Mesenteric fat pad (tissue), 1 donor: ENCODE measurements around the gene CNGB1. TPM values are rescaled to one million over a fixed set of nuclear protein-coding genes. Genes with fewer than 3 reads are reported as not detected.
"Not testable (repeated sequence)": the region's sequence is repeated elsewhere in the genome, so short reads cannot be mapped to it uniquely, and the experiment has no call there.

Experiments
- DNase-seq: peaks from one replicate; pipeline ENCODE4 v3.0.0-alpha.2; 2020; ENCODE audit warnings: low spot score
- total RNA-seq: library from RNA; stranded (reverse); fragmentation: NEBNext Ultra II Directional; extraction: Animal tissue kit (Norgen Biotek cat#: 25700); gene quantifications from one replicate; pipeline ENCODE4 v1.2.1, GENCODE V29; 2021
- donor health status: DM: yes; HTN: yes; CAD: no.

CNGB1 gene
- total RNA-seq, 1 donor from 2014 or later = not detected

GRCh38 chr16:57956270-57956808 is 14.6 kb downstream of the CNGB1 start:
- no peak for DNase-seq

- no peak for DNase-seq
Measured at GRCh38 chr16:57955572-57956188, 15.2 kb downstream of the CNGB1 start.

GRCh38 chr16:57953857-57954256 is 17.1 kb downstream of the CNGB1 start:
- DNase-seq = no peak

- no peak for DNase-seq
Measured at GRCh38 chr16:57952909-57953308, 18.0 kb downstream of the CNGB1 start.

DNA sequence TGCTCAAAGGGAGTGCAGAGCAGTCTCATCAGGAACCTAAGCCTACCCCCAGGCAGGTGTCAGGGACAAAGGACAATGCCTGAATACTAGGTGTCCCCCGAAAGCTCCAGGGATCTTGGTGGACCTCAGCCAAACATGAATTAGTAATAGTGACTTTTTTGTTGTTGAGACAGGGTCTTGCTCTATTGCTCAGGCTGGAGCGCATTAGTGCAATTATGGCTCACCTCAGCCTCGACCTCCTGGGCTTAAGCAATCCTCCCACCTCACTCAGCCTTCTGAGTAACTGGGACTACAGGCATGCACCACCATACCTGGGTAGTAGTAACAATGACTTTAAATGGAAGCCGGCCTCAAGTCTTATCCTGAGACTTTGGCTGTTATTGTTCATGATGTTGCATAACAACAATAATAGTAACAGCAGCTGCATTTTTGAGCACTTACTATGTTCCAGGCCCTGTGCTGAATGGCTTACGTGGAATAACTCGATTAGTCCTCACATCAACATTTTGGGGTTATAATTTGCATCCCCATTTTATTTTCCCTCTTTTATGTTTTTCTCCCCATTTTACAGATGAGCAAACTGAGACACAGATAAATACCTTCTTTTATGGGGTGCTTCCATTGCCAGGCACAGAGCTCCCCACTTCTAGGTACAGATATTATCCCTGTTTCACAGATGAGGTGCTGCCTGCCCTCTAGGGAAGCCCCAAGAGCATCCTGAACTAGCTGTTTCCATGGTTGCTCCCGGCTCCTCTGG is 19.5 kb downstream of the CNGB1 start:
- no peak for DNase-seq

DNA sequence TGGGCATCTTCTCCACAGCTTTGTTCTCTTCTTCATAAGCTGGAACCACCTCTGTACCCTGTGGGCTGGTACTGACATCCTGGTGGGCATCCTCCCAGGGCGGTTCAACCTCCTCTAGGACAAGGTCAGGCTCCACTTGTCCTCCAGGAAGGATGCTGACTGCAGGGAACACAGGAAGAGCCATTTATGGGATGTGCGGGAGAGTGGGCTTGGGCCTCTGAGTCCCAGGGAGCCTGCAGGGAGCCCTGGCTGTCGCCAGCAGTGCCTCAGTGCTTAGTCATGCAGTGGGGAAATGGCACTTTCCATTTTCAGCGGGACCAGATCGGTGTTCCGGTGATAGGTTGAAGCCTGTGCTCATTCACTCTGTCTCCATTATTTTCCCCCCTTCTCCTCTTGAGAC is 20.5 kb downstream of the CNGB1 start:
- DNase-seq = no peak

- no peak for DNase-seq
Measured at GRCh38 chr16:57949595-57950238, 21.2 kb downstream of the CNGB1 start.

DNA sequence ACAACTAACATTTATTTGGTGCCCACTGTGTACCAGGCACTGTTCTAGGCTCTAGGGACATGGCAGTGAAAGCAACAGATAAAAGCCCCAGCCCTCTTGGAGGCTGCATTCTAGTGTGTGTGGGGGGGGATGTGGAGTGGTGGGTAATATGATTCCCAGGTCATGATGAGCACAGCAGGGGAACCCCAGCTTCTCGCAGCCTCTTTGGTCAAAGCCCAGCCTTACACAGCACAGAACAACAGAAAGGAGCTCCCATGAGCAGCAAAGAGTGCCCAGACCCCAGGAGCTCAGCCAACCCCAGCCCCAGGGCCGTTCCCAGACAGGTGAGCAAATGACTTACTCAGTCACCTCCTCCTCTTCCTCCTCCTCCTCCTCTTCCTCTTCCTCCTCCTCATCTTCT is 21.9 kb downstream of the CNGB1 start:
- DNase-seq = no peak

DNA sequence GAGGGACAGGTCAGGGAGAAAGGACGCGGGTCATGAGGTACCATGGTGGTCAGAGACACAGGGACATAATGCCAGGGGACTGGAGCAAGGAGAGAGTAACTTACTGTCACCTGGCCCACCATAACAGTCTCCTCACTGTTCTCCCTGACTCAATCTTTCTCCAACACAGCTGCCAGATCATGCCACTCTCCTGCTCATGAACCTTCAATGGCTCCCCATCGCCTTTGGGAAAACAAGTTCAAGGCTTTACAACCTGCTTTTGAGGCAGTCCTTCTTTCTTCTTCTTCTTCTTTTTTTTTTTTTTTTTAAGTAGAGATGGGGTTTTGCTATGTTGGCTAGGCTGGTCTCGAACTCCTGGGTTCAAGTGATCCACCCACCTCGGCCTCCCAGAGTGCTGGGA is 22.9 kb downstream of the CNGB1 start:
- DNase-seq = no peak

- no peak for DNase-seq
Measured at GRCh38 chr16:57947261-57947660, 23.7 kb downstream of the CNGB1 start.

- DNase-seq = no peak
Measured at GRCh38 chr16:57946181-57946801, 24.6 kb downstream of the CNGB1 start.

GRCh38 chr16:57945740-57946138 is 25.2 kb downstream of the CNGB1 start:
- no peak for DNase-seq

DNA sequence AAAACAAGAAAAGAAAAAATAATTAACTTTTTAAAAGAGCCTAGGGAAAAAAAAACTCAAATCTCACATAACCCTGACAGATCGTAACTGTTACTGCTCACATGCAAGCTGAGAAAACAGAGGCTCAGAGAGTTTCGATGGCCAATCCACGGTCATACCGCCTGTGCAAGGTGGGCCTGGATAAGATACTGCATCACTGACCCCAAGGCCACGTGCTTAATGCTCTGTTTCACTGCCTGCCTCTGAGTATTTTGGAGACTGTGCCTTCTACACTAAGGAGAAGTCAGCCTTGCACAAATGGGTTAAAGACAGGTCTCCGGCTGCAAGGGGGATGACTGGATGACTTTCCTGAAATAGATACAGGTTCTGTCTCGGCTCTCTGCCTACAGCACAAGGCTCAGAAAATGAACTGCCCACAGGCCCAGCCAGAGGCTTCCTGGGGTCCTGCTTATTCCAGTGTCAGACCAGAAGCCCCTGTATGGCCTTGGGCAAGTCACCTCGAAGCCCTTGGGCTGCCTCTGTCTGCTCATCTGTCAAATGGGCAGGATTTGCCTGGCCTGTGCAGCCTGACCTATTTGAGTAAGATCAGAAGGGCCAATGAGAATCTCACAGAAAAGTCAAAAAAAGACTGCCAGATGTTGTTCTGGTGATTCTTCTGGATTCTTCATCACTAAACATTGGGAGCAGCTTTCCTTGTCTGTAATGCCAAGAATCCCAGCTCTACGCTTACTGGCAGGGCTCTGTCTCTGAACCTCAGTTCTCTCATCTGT is 25.8 kb downstream of the CNGB1 start:
- DNase-seq = no peak

GRCh38 chr16:57943381-57943780 is 27.5 kb downstream of the CNGB1 start:
- DNase-seq = not testable (repeated sequence)

DNA sequence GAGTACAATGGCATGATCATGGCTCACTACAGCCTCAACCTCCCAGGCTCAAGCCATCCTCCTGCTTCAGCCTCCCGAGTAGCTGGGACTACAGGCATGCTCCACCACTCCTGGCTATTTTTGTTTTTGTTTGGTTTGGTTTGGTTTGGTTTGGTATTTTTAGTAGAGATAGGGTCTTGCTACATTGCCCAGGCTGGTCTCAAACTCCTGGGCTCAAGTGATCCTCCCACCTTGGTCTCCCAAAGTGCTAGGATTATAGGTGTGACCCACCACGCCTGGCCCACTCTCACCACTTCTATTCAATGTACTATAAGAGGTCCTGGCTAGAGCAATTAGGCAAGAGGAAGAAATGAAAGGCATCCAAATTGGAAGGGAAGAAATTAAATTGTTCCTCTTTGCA is 29.0 kb downstream of the CNGB1 start:
- not testable (repeated sequence) for DNase-seq

DNA sequence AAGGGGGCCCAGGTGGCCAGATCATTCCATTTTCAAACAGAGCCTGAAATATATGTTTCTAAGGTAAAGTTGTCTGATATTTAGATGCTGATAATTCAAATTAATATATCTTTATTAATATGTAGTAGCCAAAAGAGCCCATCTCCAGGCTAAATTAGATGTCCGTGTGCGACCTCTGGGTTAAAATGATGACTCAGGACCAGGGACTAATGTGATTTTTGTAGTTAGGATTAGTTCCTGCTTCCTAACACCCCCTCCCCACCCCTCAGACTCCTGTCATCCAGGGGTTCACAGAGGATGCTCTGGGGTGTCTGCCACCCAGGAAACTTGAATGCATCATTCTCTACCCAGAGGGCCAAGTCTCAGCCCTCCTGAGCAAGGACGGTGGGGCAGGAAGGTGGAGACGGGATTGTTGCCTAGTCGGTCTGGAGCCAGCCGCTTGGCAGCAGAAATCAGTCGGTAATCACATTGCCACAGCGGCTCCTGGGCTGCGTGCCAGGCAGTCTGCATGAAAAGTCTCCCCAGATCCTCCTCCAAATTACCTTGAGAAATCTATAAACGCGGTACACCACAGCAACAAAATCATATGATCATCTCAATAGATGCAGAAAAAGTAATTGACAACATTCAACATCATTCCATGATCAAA is 29.8 kb downstream of the CNGB1 start:
- DNase-seq = no peak

GRCh38 chr16:57940382-57940966 is 30.5 kb downstream of the CNGB1 start:
- no peak for DNase-seq

DNA sequence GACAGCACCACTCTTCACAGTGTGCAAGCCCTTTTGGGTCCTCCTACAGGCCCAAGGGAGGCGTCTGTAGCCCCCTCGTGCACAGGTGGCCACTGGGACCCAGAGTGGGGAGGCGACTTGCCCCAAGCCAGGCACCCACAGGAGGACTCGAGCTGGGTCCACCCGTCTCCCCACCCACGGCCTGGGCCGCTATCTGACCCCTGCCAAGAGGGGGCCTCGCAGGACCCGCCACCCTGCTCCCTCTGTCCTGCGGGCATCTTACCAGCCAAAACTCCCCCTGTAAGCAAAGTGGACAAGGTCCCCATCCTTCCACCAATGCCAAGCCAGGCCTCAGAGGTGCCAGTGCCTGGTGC is 31.1 kb downstream of the CNGB1 start:
- no peak for DNase-seq

- no peak for DNase-seq
Measured at GRCh38 chr16:57938936-57939871, 31.7 kb downstream of the CNGB1 start.
